Thyroid gland (tissue), 4 donors: ENCODE results near the gene LRPPRC.

ENCODE experiments used
- CTCF ChIP-seq, 6 experiments: fragments of 200-600 bp in 3 of 6; fragments of 450-650 bp in 3 of 6; sonication (generic) in 3 of 6; IDR thresholded peaks; one replicate each; pipeline ENCODE4 v1.5.1; 2016 to 2019; ENCODE audit warnings: antibody characterized with exemption in 6 of 6, mild to moderate bottlenecking in 2 of 6, inconsistent platforms in 1 of 6, moderate library complexity in 1 of 6
- POLR2A ChIP-seq, 2 donors: fragments of 450-650 bp; IDR thresholded peaks; one replicate each; pipeline ENCODE4 v1.6.1; 2017; ENCODE audit warnings: antibody characterized with exemption in 2 of 2, mild to moderate bottlenecking in 2 of 2, moderate library complexity in 1 of 2

GRCh38 chr2:43934567-43934966, 61.2 kb downstream of the LRPPRC start:
- TF ChIP-seq CTCF (IDR thresholded peaks at IDR 0.05) (no peak), POLR2A (IDR thresholded peaks at IDR 0.05) (no peak)
